COR-L47 (cell line): ENCODE results near the gene IFT80.
A peak's percentile ranks its signal among the peaks of the same experiment; 100 is the strongest.
"Not testable (repeated sequence)": the region's sequence is repeated elsewhere in the genome, so short reads cannot be mapped to it uniquely, and the experiment has no call there.

Experiments used
- DNase-seq: peaks from one replicate; lab custom pipeline; 2025; lab: John Stamatoyannopoulos, UW

Gene IFT80

DNA sequence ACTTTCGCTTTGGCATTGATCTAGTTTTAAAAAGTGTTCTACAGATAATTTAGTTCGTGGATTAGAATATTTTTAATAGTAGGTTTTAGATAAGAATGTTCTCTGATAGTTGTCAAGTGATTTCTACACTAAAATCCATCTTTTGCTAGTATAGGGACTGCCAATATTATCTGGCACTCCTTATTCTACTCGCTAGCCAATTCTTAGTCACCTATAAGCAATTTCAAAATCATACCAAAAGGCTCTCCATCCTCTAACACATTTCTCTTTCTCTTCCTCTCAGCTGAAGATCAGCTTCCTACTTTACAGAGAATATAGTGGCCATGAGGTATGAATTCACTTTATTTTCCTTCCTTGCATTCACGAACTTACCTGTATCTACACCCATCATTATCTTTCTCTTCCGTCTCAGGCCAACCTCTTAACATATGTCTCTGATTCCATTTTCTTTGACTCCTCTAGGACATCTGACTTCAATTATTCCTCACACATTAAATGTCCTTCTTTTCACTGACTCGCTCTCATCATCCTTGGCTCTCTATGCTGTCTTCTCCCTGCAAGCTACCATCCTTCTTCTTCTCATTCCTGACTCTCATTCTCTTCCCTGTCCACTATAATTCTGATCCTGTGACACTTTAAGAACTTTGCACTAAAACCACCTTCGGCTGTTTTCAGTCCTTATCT, 138.3 kb downstream of the IFT80 start:
- no peak for DNase-seq

DNA sequence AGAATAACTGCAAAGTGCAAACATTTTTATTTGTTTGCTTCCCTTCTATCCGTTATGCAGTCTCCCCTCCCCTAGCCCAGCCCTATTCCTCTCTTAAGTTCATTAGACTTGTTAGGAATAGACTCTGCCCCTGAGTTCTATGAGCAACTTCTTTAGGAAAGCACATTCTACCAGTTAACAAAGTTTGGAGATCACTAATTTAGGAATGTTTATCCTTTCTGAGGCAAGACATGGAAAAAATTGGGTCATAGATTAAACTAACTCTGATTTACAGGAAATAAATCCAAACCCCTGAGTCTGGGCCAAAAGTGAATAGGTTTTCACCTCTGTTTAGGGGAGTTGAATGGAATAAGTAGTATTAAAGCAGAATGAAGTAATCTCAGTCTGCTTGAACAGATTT, 139.4 kb downstream of the IFT80 start:
- DNase-seq, result no peak

DNA sequence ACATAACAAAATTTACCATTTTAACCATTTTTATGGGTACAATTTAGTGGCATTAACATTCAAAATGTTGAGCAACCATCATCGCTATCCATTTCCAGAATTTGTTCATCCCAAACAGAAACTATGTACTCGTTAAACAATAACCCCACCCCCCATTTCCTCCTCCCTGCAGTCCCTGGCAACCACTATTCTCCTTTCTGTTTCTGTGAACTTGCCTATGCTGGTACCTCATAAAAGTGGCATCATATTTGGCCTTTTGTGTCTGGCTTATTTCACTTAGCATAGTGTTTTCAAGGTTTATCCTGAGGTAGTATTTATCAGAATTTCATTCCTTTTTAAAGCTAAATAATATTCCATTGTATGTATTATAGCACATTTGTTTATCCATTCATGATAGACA, 141.4 kb downstream of the IFT80 start:
- no peak for DNase-seq

DNA sequence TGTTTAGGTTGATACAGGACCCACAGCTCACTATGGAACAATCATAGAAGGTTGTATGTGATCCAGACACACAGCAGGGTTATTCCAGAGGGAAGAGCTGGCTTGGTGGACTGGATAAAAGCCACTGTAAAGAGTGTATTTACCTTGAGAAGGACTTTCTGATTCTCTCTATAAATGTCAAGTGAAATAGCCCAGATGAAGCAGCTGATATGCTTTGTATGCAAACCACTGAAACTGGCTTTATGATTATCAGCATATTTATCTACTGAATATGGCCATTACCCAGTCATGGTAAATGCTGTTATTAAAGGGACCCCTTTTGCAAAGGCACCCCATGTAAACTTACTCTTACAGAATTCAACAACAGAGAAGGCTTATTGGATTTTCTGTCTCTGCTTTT, 145.7 kb downstream of the IFT80 start:
- DNase-seq, result no peak

DNA sequence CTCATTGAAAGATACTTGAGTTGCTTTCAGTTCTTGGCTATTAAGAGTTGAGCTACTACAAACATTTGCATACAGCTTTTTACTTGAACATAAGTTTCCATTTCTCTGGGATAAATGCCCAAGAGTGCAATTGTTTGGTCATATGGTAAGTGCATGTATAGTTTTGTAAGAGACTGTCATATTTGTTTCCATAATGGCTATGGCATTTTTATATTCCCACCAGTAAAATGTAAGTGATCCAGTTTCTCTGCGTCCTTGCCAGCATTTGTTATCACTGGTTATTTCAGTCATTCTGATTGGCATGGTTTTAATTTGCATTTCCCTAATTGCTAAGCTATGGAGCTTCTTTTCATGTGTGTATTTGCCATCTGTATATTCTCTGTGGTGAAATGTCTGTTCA, 151.3 kb downstream of the IFT80 start:
- no peak for DNase-seq

DNA sequence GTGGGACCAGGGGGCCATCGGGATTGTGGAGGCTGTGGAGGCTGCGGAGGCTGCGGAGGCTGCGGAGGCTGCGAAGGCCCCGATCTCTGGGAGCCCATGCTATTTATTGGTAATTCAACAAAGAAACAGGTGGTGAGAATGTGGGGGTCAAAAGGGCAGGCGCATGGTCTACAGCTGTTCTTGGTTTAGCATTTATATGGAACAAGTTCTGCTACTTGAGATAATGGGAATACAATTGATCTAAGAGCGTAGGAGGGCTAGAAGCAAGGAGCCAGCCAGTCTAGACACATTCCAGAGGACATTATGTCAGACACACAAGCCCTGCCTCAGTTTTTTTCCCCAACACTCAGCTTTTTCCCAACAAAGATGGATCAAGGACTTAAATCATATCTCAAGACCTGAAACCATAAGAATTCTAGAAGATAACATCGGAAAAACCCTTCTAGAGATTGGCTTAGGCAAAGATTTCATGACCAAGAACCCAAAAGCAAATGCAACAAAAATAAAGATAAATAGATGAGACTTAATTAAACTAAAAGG, 153.7 kb downstream of the IFT80 start:
- no peak for DNase-seq

DNA sequence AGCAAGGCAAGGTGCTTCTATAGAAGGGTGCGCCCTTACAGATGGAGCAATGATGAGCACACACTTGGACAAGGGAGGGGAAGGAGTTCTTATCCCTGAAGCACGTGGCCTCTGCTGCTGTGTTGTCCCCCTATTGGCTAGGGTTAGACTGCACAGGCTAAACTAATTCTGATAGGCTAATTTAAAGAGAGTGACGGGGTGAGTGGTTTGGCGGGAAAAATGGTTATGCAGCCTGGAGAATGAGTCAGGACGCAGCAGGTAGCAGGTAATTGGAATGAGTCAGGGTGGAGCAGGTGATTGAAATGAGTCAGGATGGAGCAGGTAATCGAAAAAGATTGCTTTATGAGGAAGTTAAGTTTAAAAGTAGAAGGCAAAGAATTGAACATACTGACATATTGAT, 158.3 kb downstream of the IFT80 start:
- not testable (repeated sequence) for DNase-seq

DNA sequence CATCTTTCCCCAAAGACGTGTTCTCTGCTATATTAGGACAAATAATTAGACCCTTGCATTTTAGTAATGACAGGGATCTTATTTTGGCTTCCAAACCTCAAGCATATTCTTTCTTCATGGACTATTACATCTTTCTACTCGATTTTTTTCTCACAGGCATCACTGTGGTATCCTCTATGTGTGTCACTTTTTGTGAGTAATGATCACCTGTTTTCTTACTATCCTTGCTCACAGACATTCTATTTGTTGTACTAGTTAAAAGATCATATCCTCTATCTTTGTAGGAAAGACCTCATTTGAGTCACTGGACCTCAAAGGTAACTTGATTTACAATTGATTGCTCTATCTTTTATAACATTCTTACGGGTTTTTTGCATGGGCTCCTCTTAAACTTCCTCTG, 167.0 kb downstream of the IFT80 start:
- DNase-seq, result no peak

DNA sequence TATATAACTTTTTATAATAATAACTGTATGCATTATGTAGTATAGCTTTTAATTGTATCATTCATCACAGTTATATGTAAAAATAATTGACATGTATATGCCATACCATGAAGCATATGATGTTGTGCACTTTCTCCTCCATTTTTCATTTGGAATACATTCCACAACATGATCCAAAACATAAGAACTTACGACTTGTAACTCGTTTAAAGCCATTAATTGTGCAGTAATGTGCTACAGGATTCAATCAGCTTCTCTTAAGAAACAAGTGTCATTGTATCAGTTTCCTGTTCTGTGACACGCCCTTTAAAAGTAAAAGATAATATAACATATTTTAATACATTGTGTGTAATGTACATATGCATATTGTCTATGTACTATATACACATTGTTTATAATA, 171.6 kb downstream of the IFT80 start:
- no peak for DNase-seq

DNA sequence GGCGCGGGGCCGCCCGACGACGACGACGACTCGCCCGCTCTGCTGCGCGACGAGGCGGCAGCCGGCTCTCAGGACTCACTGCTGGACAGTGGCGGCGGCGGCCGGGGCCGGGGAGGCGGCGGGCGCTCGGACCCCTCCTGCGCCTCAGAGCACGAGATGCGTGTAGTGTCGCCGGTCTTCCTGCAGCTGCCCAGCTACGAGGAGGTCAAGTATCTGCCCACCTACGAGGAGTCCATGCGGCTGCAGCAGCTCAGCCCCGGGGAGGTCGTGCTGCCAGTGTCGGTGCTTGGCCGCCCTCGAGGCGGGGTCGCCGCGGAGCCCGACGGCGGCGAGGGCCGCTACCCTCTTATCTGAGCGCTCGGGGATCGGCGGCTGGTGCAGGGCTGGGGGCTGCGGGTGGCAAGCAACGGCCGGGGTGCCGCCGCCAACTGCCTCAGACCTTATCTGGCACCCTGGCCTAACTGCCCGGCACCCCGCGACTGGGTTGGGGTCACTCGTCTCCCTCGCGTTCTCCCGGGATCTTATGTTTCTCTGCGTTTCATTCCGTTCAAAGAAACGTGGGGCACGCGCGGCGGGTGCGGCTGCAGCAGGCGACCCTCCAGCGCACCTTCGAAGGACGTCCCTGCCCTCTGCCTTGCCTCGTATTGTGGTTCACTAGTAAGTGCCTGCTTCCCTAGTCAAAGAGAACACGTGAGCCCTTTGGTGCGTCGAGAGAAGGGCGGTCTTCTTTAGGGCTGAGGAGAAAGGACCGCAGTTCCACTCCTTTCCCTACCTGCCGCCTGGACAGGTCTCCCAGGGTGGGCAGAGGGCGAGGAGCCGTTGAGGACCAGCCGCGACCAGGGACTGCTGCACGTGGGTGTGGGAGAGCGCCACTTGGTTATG, 172.8 kb downstream of the IFT80 start:
- DNase-seq, result peak; percentile 17

DNA sequence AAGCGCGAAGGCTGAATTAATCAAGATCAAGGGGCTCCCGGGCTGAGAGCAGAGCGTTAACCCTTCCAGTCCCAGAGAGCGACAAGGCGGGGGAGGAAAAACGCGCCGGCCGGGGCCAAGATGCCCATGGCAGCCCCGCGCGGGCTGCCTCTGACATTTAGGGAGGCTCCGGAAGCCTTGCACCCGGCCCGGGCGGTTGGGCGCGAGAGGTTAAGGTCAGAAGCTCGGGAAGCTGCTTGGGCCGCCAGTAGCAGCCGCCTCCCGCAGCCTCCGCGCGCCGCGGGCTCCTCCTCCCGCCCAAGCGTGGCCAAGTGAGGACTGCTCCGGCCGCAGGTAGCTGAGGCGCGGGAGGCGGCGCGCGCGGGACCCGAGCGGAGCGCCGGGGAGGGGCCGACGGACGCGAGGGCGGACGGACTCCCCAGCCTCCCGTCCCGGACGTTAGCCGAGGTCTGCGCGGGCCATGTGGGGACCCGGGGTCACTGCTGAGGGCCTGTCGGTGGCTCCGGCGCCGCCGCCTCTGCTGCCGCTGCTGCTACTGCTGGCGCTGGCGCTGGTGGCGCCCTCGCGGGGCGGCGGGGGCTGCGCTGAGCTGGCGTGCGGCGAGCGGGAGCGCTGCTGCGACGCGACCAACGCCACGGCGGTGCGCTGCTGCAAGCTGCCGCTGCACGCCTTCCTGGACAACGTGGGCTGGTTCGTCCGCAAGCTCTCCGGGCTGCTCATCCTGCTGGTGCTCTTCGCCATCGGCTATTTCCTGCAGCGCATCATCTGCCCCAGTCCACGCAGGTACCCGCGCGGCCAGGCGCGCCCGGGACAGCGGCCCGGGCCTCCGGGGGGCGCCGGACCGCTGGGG, 173.6 kb downstream of the IFT80 start, which contains the start of gene C3orf80:
Gene C3orf80 (plus strand): TSS at position 247 of the 850 bp plus-strand sequence. CDS start 214 bp downstream, at position 461.
- peak; percentile 80 for DNase-seq

DNA sequence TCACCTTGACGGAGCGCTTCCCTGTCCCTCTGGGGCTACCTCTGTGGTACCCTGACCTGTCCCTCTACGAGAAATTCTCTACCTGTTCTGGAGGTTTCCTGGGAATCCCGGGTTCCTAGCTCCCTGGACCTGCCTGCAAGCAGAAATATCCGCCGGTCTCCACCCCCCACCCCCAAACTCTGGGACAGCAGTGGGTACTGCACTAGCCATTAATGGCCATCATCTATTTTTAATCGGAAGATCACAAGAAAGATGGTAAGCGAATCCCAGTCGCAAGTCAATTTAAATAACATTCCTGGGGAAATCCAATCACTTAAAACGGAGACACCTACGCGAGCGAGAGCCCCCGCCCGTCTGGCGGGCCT, 174.2 kb downstream of the IFT80 start:
- no peak for DNase-seq

DNA sequence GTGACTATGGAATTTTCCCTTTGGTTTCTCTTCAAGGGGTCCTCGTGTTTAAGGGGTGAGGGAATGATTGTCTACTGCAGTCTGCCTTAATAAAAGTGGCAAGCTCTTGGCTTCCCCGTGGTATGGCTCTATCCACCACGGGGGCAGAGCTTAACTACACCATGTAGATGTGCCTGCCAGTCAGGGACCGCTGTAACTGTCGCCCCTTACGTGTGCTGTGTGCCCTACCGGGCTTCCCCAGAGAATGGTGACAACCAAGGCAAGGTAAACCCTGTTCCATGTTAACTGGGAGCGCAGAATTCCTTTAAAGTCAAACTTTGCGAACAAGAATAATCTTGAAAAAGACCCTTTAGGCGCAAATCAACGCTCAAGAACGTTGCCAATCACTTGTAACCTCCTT, 174.8 kb downstream of the IFT80 start:
- DNase-seq, result no peak

DNA sequence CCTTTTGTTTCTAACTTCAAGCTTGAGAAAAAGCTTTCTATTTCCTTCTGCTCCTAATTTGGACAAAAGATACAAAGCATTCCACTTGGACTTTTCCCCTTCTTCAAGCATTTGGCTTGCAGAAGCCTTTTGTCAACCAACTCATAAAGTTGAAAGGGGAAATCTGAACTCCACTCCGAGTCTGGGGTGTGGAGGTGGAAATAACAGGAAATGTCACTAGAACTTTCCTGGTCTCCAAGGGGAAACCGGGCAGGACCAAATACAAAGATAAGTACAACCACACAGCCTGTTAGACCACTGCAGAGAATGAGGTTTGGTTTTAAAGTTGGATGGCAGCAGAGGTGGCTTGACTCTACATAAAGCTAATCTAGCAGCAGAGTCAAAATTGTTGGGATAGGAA, 178.0 kb downstream of the IFT80 start:
- no peak for DNase-seq

DNA sequence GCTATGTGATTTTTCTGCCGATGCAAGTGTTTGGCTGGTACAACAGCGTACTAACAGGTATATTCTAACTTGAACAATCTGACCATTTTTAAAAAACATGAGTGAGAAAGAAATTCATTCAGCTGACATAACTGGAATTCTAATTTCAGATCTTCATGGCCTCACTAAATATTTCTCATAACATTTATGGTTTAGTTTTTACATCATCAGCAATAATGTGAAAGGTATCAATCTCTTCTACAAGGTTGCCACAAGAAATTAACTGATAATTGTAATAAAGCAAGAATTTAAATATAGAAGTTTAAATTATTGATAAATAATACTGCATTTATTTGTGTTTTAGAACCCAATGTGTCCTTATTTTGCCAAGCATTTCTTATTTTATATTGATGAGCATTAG, 179.0 kb downstream of the IFT80 start:
- DNase-seq, result no peak

DNA sequence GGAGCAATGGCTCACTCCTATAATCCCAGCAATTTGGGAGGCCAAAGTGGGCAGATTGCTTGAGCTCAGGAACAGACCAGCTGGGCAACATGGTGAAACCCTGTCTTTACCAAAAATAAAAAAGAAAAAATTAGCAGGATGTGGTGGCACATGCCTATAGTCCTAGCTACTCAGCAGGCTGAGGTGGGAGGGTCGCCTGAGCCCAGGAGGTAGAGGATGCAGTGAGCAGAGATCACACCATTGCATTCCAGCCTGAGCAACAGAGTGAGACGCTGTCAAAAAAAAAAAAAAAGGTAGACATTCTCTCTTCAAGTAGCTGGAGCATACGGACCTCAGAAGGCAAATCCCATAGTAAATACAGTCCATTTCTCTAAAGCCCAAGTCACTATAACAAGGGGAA, 180.9 kb downstream of the IFT80 start:
- DNase-seq, result no peak

DNA sequence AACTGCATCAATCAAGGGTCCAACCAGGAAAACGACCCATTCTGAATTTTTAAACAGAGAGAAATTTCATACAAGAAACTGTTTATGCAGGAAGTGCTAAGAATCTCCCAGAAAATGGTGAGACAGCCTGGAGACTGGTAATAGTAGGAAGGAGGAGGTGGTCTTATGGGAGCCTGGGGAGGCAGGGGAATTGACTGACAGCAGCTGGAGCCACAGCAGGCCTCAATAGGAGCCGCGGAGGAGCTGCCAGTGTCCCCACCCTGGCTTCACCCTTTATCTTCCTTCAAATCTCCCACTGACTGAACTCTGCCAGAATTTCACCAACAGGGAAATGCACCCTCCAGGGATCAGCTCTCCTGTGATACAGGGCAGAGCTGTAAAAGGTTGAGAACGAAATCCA, 181.3 kb downstream of the IFT80 start:
- no peak for DNase-seq

DNA sequence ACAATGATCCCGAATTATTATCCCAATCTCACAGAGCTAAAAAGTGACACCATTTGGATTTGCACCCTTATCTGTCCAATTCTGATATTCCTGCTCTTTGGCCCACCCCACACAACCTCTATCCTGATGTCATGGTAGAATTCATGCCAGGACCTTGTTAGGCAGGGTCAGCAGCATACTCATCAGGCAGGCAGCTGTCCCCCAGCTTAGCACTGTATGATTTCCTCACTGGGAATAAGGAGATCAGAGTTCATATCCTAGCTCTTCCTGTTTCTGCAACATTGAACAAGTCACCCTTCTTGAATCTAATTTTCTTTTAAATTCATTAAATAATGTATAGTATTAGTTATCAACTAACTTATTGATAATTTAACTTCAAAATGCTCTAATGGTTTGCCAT, 185.8 kb downstream of the IFT80 start:
- no peak for DNase-seq

DNA sequence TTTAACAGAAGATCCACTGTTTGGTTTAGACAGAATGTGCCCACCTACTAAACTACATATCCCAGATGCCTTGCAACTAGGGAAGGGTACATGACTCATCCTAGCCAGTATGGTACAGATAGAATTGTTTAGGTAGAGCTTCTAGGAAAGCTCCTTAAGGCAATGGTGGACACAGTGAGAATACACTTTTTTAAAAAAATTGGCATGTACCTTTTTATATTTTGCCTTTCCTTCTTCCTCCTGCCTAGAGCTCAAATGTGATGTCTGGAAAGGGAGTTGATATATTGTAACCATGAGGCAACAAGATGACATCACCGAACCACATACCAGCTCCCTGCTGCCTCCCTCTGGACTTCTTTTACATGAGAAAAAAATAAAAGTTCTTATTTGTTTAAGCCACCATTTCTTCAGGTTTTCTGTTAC, 188.2 kb downstream of the IFT80 start:
- no peak for DNase-seq

DNA sequence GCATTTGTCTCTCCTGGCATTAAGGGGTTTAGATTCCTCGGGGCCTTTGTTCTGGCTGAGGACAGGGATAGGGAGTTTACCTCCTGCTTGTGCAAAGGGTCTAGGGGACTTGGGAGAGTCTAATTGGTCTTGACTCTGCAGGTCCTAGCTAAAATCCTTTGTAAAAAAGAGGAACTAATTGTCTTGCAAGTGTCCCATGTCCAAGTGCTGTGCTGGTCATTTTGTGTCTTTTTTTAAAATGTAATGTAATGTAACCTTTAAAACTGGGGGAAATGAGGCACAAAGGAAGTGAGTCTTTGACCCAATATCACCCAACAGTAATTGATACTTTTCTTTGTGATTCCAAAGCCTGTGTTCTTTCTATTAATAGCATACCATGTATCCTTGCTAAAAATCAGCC, 188.7 kb downstream of the IFT80 start:
- no peak for DNase-seq
